ENCODE measurements around the gene NLGN2.

Gene NLGN2

DNA sequence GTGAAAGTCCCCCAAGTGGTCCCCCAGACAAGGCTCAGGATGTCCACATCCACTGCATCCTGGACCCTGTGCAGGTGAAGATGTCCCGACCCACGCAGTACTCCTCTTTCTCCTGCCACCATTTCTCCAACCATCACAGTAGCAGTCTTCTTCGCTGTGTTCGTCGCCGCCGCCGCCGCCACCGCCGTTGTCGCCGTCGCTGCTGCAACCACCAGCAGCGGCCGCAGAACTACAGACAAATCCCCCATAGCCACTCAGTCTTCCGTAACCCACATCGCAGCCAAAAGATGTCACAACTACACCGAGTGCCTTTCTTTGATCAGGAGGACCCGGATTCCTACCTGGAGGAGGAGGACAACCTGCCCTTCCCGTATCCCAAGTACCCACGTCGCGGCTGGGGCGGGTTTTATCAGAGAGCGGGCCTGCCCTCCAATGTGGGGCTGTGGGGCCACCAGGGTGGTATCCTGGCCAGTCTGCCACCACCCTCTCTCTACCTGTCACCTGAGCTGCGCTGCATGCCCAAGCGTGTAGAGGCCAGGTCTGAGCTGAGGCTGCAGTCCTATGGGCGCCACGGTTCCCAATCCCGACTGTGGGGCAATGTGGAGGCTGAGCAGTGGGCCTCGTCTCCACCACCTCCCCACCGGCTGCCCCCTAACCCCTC lies 18.7 kb downstream of the NLGN2 start:
- Histone ChIP-seq H3F3A (ENCODE audit: insufficient read depth, low read length) (no peaks in the 10 kb centered on the region), H3K4me3 (ENCODE audit: low read depth, low read length, poor library complexity, severe bottlenecking) (no peak overlapping the region), H3K27ac (ENCODE audit: low read depth, low read length, poor library complexity, severe bottlenecking) (no peak overlapping the region), H2AFZ (ENCODE audit: low read length) (no peak overlapping the region), H3K4me1 (ENCODE audit: insufficient read depth, low read length, severe bottlenecking) (no peaks in the 10 kb centered on the region), H3K9me3 (ENCODE audit: low read length) (no peaks in the 10 kb centered on the region), H3K9ac (ENCODE audit: low read length) (no peak overlapping the region), H3K27me3 (ENCODE audit: insufficient read depth, low read length) (no peaks in the 10 kb centered on the region), H3K9me2 (ENCODE audit: low read depth, low read length) (no peaks in the 10 kb centered on the region), H3K36me3 (ENCODE audit: insufficient read depth, low read length) (no peaks in the 10 kb centered on the region), H3K4me2 (ENCODE audit: low read length) (no peak overlapping the region), H4K20me1 (ENCODE audit: insufficient read depth, low read length) (no peaks in the 10 kb centered on the region), H3K79me2 (ENCODE audit: insufficient read depth, low read length) (no peaks in the 10 kb centered on the region)
- TF ChIP-seq EZH2 (IDR thresholded peaks at IDR 0.05; ENCODE audit: borderline replicate concordance, low read length) = no peak
- TF ChIP-seq, protein P1, sequence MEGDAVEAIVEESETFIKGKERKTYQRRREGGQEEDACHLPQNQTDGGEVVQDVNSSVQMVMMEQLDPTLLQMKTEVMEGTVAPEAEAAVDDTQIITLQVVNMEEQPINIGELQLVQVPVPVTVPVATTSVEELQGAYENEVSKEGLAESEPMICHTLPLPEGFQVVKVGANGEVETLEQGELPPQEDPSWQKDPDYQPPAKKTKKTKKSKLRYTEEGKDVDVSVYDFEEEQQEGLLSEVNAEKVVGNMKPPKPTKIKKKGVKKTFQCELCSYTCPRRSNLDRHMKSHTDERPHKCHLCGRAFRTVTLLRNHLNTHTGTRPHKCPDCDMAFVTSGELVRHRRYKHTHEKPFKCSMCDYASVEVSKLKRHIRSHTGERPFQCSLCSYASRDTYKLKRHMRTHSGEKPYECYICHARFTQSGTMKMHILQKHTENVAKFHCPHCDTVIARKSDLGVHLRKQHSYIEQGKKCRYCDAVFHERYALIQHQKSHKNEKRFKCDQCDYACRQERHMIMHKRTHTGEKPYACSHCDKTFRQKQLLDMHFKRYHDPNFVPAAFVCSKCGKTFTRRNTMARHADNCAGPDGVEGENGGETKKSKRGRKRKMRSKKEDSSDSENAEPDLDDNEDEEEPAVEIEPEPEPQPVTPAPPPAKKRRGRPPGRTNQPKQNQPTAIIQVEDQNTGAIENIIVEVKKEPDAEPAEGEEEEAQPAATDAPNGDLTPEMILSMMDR (IDR thresholded peaks at IDR 0.05; ENCODE audit: low read length) = no peak

DNA sequence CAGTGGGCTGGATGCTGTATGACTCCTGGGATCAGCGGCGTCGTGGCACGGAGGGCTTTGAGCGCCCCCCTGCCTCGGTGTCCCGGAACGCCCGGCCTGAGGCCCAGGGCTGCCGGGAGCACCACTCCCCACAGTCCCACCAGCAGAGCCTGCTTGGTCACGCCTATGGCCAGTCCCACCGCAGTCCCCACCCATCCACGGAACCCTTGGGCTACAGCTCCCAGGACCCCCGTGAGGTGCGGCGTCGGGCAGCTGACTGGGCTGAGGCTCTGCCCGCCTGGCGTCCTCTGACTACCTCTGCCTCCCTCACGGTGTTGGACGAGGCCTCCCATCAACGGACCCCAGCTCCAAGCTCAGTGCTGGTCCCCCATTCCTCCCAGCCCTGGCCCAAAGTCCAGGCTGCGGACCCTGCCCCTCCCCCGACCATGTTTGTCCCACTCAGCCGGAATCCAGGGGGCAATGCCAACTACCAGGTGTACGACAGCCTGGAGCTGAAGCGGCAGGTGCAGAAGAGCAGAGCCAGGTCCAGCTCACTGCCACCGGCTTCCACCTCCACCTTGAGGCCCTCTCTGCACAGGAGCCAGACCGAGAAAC lies 19.3 kb downstream of the NLGN2 start:
- no peaks in the 10 kb centered on the region for H4K20me1 ChIP-seq (ENCODE audit: insufficient read depth, low read length)

DNA sequence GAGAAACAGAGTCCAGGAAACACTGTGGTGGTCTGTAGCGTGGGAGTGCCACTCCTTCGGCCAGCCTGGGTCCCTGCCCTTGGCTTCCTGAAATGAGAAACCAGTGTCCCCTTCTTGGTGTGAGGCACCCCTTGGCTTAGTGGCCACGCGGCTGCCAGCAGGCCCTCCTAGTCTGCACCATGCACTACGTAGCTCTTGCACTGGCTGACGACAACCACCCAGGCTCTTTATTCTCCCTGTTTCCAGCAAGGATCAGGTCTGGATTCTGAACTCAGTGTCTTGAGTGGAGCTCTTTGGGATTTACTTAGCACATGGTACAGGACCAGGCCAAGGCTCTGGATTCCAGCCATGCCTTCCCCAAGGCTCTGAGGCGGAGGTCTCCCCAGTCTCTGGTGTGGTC lies 19.9 kb downstream of the NLGN2 start:
- Histone ChIP-seq H3K9ac (ENCODE audit: low read length) (no peak overlapping the region), H3K4me3 (ENCODE audit: low read depth, low read length, poor library complexity, severe bottlenecking) (no peak overlapping the region), H3K4me2 (ENCODE audit: low read length) (no peak overlapping the region), H3K79me2 (ENCODE audit: insufficient read depth, low read length) (no peaks in the 10 kb centered on the region), H3K27ac (ENCODE audit: low read depth, low read length, poor library complexity, severe bottlenecking) (no peak overlapping the region), H3K9me2 (ENCODE audit: low read depth, low read length) (no peaks in the 10 kb centered on the region), H3K27me3 (ENCODE audit: insufficient read depth, low read length) (no peaks in the 10 kb centered on the region), H3K9me3 (ENCODE audit: low read length) (no peaks in the 10 kb centered on the region), H4K20me1 (ENCODE audit: insufficient read depth, low read length) (no peaks in the 10 kb centered on the region), H3F3A (ENCODE audit: insufficient read depth, low read length) (no peaks in the 10 kb centered on the region), H3K4me1 (ENCODE audit: insufficient read depth, low read length, severe bottlenecking) (no peaks in the 10 kb centered on the region), H2AFZ (ENCODE audit: low read length) (no peak overlapping the region), H3K36me3 (ENCODE audit: insufficient read depth, low read length) (no peaks in the 10 kb centered on the region)
- TF ChIP-seq EZH2 (IDR thresholded peaks at IDR 0.05; ENCODE audit: borderline replicate concordance, low read length) = no peak
- TF ChIP-seq, protein P1 (IDR thresholded peaks at IDR 0.05; ENCODE audit: low read length) = no peak

More for the DNA sequence above, 19.3 kb downstream of the NLGN2 start:
- Histone ChIP-seq H3K27ac (ENCODE audit: low read depth, low read length, poor library complexity, severe bottlenecking) (no peak overlapping the region), H3K4me2 (ENCODE audit: low read length) (no peak overlapping the region), H3K9me3 (ENCODE audit: low read length) (no peaks in the 10 kb centered on the region), H3K79me2 (ENCODE audit: insufficient read depth, low read length) (no peaks in the 10 kb centered on the region), H3K9me2 (ENCODE audit: low read depth, low read length) (no peaks in the 10 kb centered on the region), H3K4me3 (ENCODE audit: low read depth, low read length, poor library complexity, severe bottlenecking) (no peak overlapping the region), H3K36me3 (ENCODE audit: insufficient read depth, low read length) (no peaks in the 10 kb centered on the region), H3K4me1 (ENCODE audit: insufficient read depth, low read length, severe bottlenecking) (no peaks in the 10 kb centered on the region), H3F3A (ENCODE audit: insufficient read depth, low read length) (no peaks in the 10 kb centered on the region), H3K27me3 (ENCODE audit: insufficient read depth, low read length) (no peaks in the 10 kb centered on the region), H2AFZ (ENCODE audit: low read length) (no peak overlapping the region), H3K9ac (ENCODE audit: low read length) (no peak overlapping the region)
- TF ChIP-seq, protein P1 (IDR thresholded peaks at IDR 0.05; ENCODE audit: low read length) = no peak
- TF ChIP-seq EZH2 (IDR thresholded peaks at IDR 0.05; ENCODE audit: borderline replicate concordance, low read length) = no peak

All from OCI-LY1 (cell line).